K562 (cell line): ENCODE measurements around the gene ATP5ME. TPM values are rescaled to one million over a fixed set of nuclear protein-coding genes. Genes with fewer than 3 reads are reported as not detected.

Experiments used
- ATAC-seq: fragments of 200-7000 bp; cut with Tn5 transposase; 3 replicates; pipeline ENCODE4 v1.9.1; 2020; ENCODE audit warnings: moderate library complexity
- BruUV-seq: library from RNA; stranded (reverse); fragments of 400-500 nt; replicated peaks from 2 replicates; lab custom pipeline; 2021; lab: Mats Ljungman, UMichigan
- CTCF ChIA-PET: fragments of 300-600 bp; formaldehyde crosslinking; extraction: SDS; loops from one replicate; lab custom pipeline; 2021; ENCODE audit warnings: low intra/inter-chr PET ratio; lab: Yijun Ruan, JAX
- POLR2A ChIA-PET: fragments of 300-600, 350-650 bp; sonication (Branson Sonifier 250); formaldehyde crosslinking; extraction: SDS; loops from one replicate; lab custom pipeline; 2021; ENCODE audit warnings: antibody characterized with exemption, inconsistent platforms; lab: Yijun Ruan, JAX
- DNase-seq, 4 experiments: peaks; one replicate each; pipeline versions ENCODE4 v3.0.0 to v3.0.0-alpha.2; 2011 to 2018; ENCODE audit warnings: low spot score in 3 of 4, mixed read lengths in 3 of 4; ENCODE audit errors: extremely low read depth in 1 of 4
- FAIRE-seq: peaks from 2 replicates; lab custom pipeline; 2011; peaks lifted over from hg19 to GRCh38; lab: Jason Lieb, UNC
- H2AFZ ChIP-seq: 2 replicates; pipeline ENCODE4 v1.6.0; 2011; ENCODE audit warnings: low read depth, low read length, control low read depth, inconsistent platforms
- H3K27ac ChIP-seq: fragments of 200-600 bp; 3 replicates; pipeline ENCODE4 v1.8.0; 2011; ENCODE audit warnings: low read depth, mild to moderate bottlenecking, control low read depth, inconsistent platforms, low read length, moderate library complexity, mixed read lengths; ENCODE audit errors: extremely low read depth
- H3K27me3 ChIP-seq, 2 experiments: fragments of 300-600 bp in 1 of 2; 2 replicates in 1 of 2; 3 replicates in 1 of 2; pipeline versions ENCODE4 v1.6.0 to v1.8.0; 2011; ENCODE audit warnings: inconsistent platforms in 2 of 2, low read length in 2 of 2, mild to moderate bottlenecking in 1 of 2, mixed read lengths in 1 of 2, moderate library complexity in 1 of 2; ENCODE audit not compliant: control insufficient read depth in 2 of 2, insufficient read depth in 2 of 2
- H3K36me3 ChIP-seq: fragments of 300-600 bp; 3 replicates; pipeline ENCODE4 v1.8.0; 2011; ENCODE audit warnings: mild to moderate bottlenecking, low read length, inconsistent platforms; ENCODE audit not compliant: control insufficient read depth, insufficient read depth
- H3K4me1 ChIP-seq, 2 experiments: fragments of 200-600 bp in 1 of 2; replicated peaks in 1 of 2; 2 replicates in 1 of 2; 3 replicates in 1 of 2; pipeline versions ENCODE4 v1.5.1 to v1.8.0; 2011; ENCODE audit warnings: inconsistent platforms in 2 of 2, low read length in 2 of 2, mild to moderate bottlenecking in 1 of 2, mixed read lengths in 1 of 2, moderate library complexity in 1 of 2; ENCODE audit not compliant: control insufficient read depth in 2 of 2, insufficient read depth in 2 of 2
- H3K4me2 ChIP-seq: 2 replicates; pipeline ENCODE4 v1.6.1; 2011; ENCODE audit warnings: low read length, control low read depth, inconsistent platforms, mixed read lengths; ENCODE audit not compliant: insufficient read depth
- H3K4me3 ChIP-seq: fragments of 200-600 bp; sonication (generic), shearing (Covaris generic); 2 replicates; pipeline ENCODE4 v1.5.1; 2016; ENCODE audit warnings: control low read depth, inconsistent platforms
- H3K79me2 ChIP-seq: fragments of 200-600 bp; 3 replicates; pipeline ENCODE4 v1.8.0; 2011; ENCODE audit warnings: low read length, inconsistent platforms; ENCODE audit not compliant: control insufficient read depth, insufficient read depth
- H3K9ac ChIP-seq, 2 experiments: 2 replicates each; pipeline versions ENCODE4 v1.6.0 to v1.6.1; 2011; ENCODE audit warnings: low read depth in 2 of 2, low read length in 2 of 2, control low read depth in 1 of 2, inconsistent platforms in 1 of 2, mild to moderate bottlenecking in 1 of 2, mixed read lengths in 1 of 2; ENCODE audit not compliant: insufficient read depth in 1 of 2
- H3K9me1 ChIP-seq: one replicate; pipeline ENCODE4 v1.6.0; 2011; ENCODE audit warnings: inconsistent platforms, mild to moderate bottlenecking, low read length, moderate library complexity; ENCODE audit not compliant: control insufficient read depth, insufficient read depth
- H3K9me3 ChIP-seq: replicated peaks from 2 replicates; pipeline ENCODE4 v1.5.1; 2011; ENCODE audit warnings: low read depth, low read length, inconsistent platforms; ENCODE audit not compliant: control insufficient read depth, insufficient read depth
- H4K20me1 ChIP-seq: replicated peaks from 2 replicates; pipeline ENCODE4 v1.6.1; 2011; ENCODE audit warnings: low read length, inconsistent platforms, mixed read lengths; ENCODE audit not compliant: control insufficient read depth, insufficient read depth
- FOXJ3 ChIP-seq: sonication (generic); formaldehyde crosslinking; IDR thresholded peaks from 2 replicates; pipeline ENCODE4 v1.4.0; 2020; ENCODE audit warnings: mild to moderate bottlenecking, missing genetic modification reagents
- HINFP ChIP-seq: fragments of 450-650 bp; conservative IDR thresholded peaks from 2 replicates; pipeline ENCODE4 v1.6.1; 2016; ENCODE audit warnings: missing genetic modification characterization, low read depth, mild to moderate bottlenecking, control low read depth, missing compliant biosample characterization
- MAFF ChIP-seq: IDR thresholded peaks from 2 replicates; pipeline ENCODE4 v1.6.1; 2012; ENCODE audit warnings: low read length, improper control_type of control experiment
- MTA2 ChIP-seq: fragments of 450-650 bp; IDR thresholded peaks from 2 replicates; pipeline ENCODE4 v1.6.1; 2016; ENCODE audit warnings: low read depth
- MYNN ChIP-seq, 2 experiments: sonication (generic); formaldehyde crosslinking in 1 of 2; IDR thresholded peaks; 2 replicates each; pipeline versions ENCODE4 v1.5.0 to v1.6.1; 2016 to 2020; ENCODE audit warnings: antibody characterized with exemption in 1 of 2, missing genetic modification reagents in 1 of 2
- NKRF ChIP-seq: fragments of 450-650 bp; IDR thresholded peaks from 2 replicates; pipeline ENCODE4 v1.6.1; 2016; ENCODE audit warnings: borderline replicate concordance
- RUNX1 ChIP-seq: sonication (generic); IDR thresholded peaks from 2 replicates; pipeline ENCODE4 v1.6.1; 2016; ENCODE audit warnings: antibody characterized with exemption, low read depth
- SAFB ChIP-seq: fragments of 200-400 bp; formaldehyde crosslinking; IDR thresholded peaks from 2 replicates; pipeline ENCODE4 v1.6.1; 2017; ENCODE audit warnings: low read depth, low read length, borderline replicate concordance
- SFPQ ChIP-seq: fragments of 200-400 bp; formaldehyde crosslinking; IDR thresholded peaks from 2 replicates; pipeline ENCODE4 v1.6.1; 2017; ENCODE audit warnings: mild to moderate bottlenecking, low read depth, low read length, moderate library complexity
- SIX5 ChIP-seq, 2 experiments: IDR thresholded peaks; 2 replicates each; pipeline ENCODE4 v1.6.1; 2011; ENCODE audit warnings: low read length in 2 of 2, borderline replicate concordance in 1 of 2, low read depth in 1 of 2, mild to moderate bottlenecking in 1 of 2, moderate library complexity in 1 of 2; ENCODE audit not compliant: insufficient read depth in 1 of 2
- SMAD1 ChIP-seq: fragments of 150-350 bp; IDR thresholded peaks from 2 replicates; pipeline ENCODE4 v1.6.1; 2014; ENCODE audit warnings: low read length, low read depth; ENCODE audit not compliant: partially characterized antibody
- XRCC4 ChIP-seq: IDR thresholded peaks from one replicate; pipeline ENCODE4 v1.6.1; 2011; ENCODE audit not compliant: insufficient read depth, insufficient read length; ENCODE audit errors: extremely low read depth
- ZNF12 ChIP-seq: sonication (generic); formaldehyde crosslinking; IDR thresholded peaks from 2 replicates; pipeline ENCODE4 v1.4.0; 2020; ENCODE audit warnings: mild to moderate bottlenecking, missing genetic modification reagents
- ZNF274 ChIP-seq: IDR thresholded peaks from 2 replicates; pipeline ENCODE4 v1.6.1; 2011; ENCODE audit warnings: low read depth, mild to moderate bottlenecking, low read length, moderate library complexity, borderline replicate concordance
- ZNF785 ChIP-seq: fragments of 250-450 bp; sonication (Bioruptor Pico); IDR thresholded peaks from 2 replicates; pipeline ENCODE4 v1.4.0; 2020; ENCODE audit warnings: mild to moderate bottlenecking
- WGBS: fragments of 100-300 bp; shearing (Covaris generic); methylation state at CpG from one replicate; pipeline ENCODE4 v1.1.6; 2016; ENCODE audit warnings: low coverage, mixed read lengths; ENCODE audit not compliant: insufficient coverage; ENCODE audit errors: missing lambda C conversion rate; 5-methylcytosine and 5-hydroxymethylcytosine counted together
- in situ Hi-C: fragments of 300-500 bp; cut with MboI; formaldehyde crosslinking; loops from 4 replicates; pipeline ENCODE4 v1.15.0; 2018; ENCODE audit warnings: inconsistent platforms, mixed read lengths
- intact Hi-C: fragments of 100-400 bp; cut with micrococcal nuclease; formaldehyde crosslinking; loops from 2 replicates; pipeline ENCODE4 v1.14.2; 2022
- polyA plus RNA-seq, 8 experiments: library from polyadenylated mRNA; depleted of rRNA in 4 of 8; stranded (reverse) in 5 of 8; unstranded in 3 of 8; fragments of >200 nt; fragmentation: Nextera tagmentation in 2 of 8; fragmentation: Illumina TruSeq in 1 of 8; extraction: Ambion mirVana in 2 of 8; extraction: Trizol in 1 of 8; gene quantifications; 2 replicates each; pipeline versions ENCODE4 v1.2.1 to v1.2.3, GENCODE V29; 2011 to 2014; ENCODE audit warnings: inconsistent platforms in 1 of 8, missing spikeins in 1 of 8
- total RNA-seq, 7 experiments: library from RNA; depleted of rRNA in 6 of 7; stranded (reverse); fragments of >200 nt in 6 of 7; fragmentation: Illumina TruSeq in 2 of 7; extraction: Trizol in 2 of 7; gene quantifications; 2 replicates each; pipeline versions ENCODE4 v1.2.1 to v1.2.3, GENCODE V29; 2011 to 2021; ENCODE audit warnings: low replicate concordance in 1 of 7

Gene ATP5ME
- total and polyA plus RNA-seq, 9 of the 15 experiments (the other 6 are each of a cell fraction or from before 2014, with no cell fraction given): 509 to 2,480 (median 887) TPM

GRCh38 chr4:649751-650310, 24.2 kb downstream of the ATP5ME start (continued):
- TF ChIP-seq RUNX1: no peak
- no peak for TF ChIP-seq SIX5 (IDR thresholded peaks at IDR 0.05; ENCODE audit: borderline replicate concordance in 1 of 2, insufficient read depth in 1 of 2, low read depth in 1 of 2, low read length in 2 of 2)
- no peak for TF ChIP-seq FOXJ3 (CRISPR knock-in tag)
- no peak for TF ChIP-seq ZNF12
- no peak for TF ChIP-seq MTA2
- no peak for TF ChIP-seq SMAD1
- TF ChIP-seq NKRF: no peak

GRCh38 chr4:649293-649625, 24.8 kb downstream of the ATP5ME start:
- H2AFZ ChIP-seq: no peak overlapping the region
- no peak for TF ChIP-seq SAFB
- no peak for TF ChIP-seq ZNF274
- TF ChIP-seq XRCC4: no peak
- no peak for TF ChIP-seq ZNF785 (CRISPR knock-in tag)
- TF ChIP-seq MAFF: no peak
- no peak for TF ChIP-seq MYNN (IDR thresholded peaks at IDR 0.05)
- no peak for TF ChIP-seq MYNN (CRISPR knock-in tag; IDR thresholded peaks at IDR 0.05)
- no peak for TF ChIP-seq SFPQ
- no peak for TF ChIP-seq HINFP
- H3K36me3 ChIP-seq: no peaks in the 10 kb centered on the region
- no peaks in the 10 kb centered on the region for H4K20me1 ChIP-seq
- in situ Hi-C loops: no loop called here
- intact Hi-C loops: no loop called here
- H3K4me3 ChIP-seq: no peak overlapping the region
- H3K9me3 ChIP-seq: peaks cover 2% of the 10 kb centered on the region; the same call in 1 of the 2 replicates
- DNase-seq (no peak), ATAC-seq (no peak), FAIRE-seq (no peak)
- no peak overlapping the region; a peak in 1 of 4 replicates for H3K9ac ChIP-seq
- 21% methylated on average over 6 of the region's 7 CpGs for WGBS
- CTCF ChIA-PET: no interaction called here
- no peaks in the 10 kb centered on the region for H3K79me2 ChIP-seq
- no TSS peak for BruUV-seq
- POLR2A ChIA-PET: interaction anchor here (0.8 kb wide), 1 partner anchor 104 kb away, joined by 3 read pairs; no protein-coding TSS in a partner anchor
- H3K4me2 ChIP-seq: no peak overlapping the region
- H3K4me1 ChIP-seq: peaks cover 0 to 54% of the 10 kb centered on the region in 2 experiments; a peak in 2 of 5 replicates
- no peaks in the 10 kb centered on the region for H3K9me1 ChIP-seq
- peaks cover 39 to 79% of the 10 kb centered on the region in 2 experiments; a peak in 4 of 5 replicates for H3K27me3 ChIP-seq
- no peak overlapping the region for H3K27ac ChIP-seq
